NCI-H2227 (cell line): ENCODE data around the gene PDX1.

Experiments used
- DNase-seq: peaks from one replicate; lab custom pipeline; 2025; ENCODE audit not compliant: unreplicated experiment; lab: John Stamatoyannopoulos, UW

PDX1 gene

GRCh38 chr13:27921961-27922882 lies 2.4 kb downstream of the PDX1 start:
- DNase-seq: no peak

GRCh38 chr13:27922883-27923612 lies 3.2 kb downstream of the PDX1 start:
- no peak for DNase-seq

GRCh38 chr13:27923794-27924528 lies 4.2 kb downstream of the PDX1 start:
- peak; percentile 2 for DNase-seq

- no peak for DNase-seq
These were observed 4.8 kb downstream of the PDX1 start for GRCh38 chr13:27924529-27925141.

- DNase-seq: no peak
These were observed 5.6 kb downstream of the PDX1 start for GRCh38 chr13:27925220-27925991.

- no peak for DNase-seq
These were observed 7.0 kb downstream of the PDX1 start for GRCh38 chr13:27926644-27927434.

- DNase-seq: no peak
These were observed 7.9 kb downstream of the PDX1 start for GRCh38 chr13:27927444-27928352.

- no peak for DNase-seq
These were observed 8.6 kb downstream of the PDX1 start for GRCh38 chr13:27928353-27928804.

GRCh38 chr13:27928805-27929753 lies 9.3 kb downstream of the PDX1 start:
- no peak for DNase-seq

GRCh38 chr13:27929868-27930267 lies 10.1 kb downstream of the PDX1 start:
- DNase-seq: no peak

GRCh38 chr13:27933118-27933517 lies 13.3 kb downstream of the PDX1 start:
- DNase-seq: no peak

- DNase-seq: no peak
These were observed 14.0 kb downstream of the PDX1 start for GRCh38 chr13:27933580-27934328.

- DNase-seq: no peak
These were observed 23.2 kb downstream of the PDX1 start for GRCh38 chr13:27942972-27943371.

- DNase-seq: no peak
These were observed 33.3 kb downstream of the PDX1 start for GRCh38 chr13:27952876-27953675.

- peak; percentile 75 for DNase-seq
These were observed 34.0 kb downstream of the PDX1 start for GRCh38 chr13:27953676-27954405.
